ENCODE data around the gene CSTF2T.

CSTF2T gene

DNA sequence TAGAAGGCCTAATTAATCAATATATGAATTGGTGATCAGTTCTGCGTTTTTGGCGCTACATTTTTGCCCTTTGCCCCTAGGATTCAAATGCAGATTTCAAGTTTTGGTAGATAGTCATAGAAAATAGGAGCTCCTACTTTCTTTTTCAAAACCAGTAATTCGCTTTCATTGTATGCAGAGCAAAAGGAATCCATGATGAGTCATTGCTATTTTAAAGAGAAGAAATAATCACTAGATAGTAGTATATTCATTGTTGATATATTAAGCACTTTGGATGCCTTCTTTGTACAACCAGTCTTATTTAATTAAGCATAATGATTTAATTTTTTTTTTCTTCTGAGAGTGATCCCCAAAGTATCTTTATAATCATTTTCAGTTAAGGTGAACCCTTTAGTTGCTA lies 50.3 kb downstream of the CSTF2T start:
- H3K4me1 ChIP-seq (ENCODE audit: control insufficient read depth, insufficient read depth, low read length), result no peaks in the 10 kb centered on the region
- H3K9me3 ChIP-seq (ENCODE audit: control insufficient read depth, insufficient read depth, low read length), result no peaks in the 10 kb centered on the region
- H3K36me3 ChIP-seq (ENCODE audit: control insufficient read depth, insufficient read depth, low read length), result no peaks in the 10 kb centered on the region
- no peak overlapping the region for H3K4me3 ChIP-seq (ENCODE audit: low read depth, low read length)
- H3K9ac ChIP-seq (ENCODE audit: low read depth, low read length), result no peak overlapping the region
- no peak overlapping the region for H3K27ac ChIP-seq (ENCODE audit: low read depth, low read length)
- H3K27me3 ChIP-seq (ENCODE audit: control insufficient read depth, insufficient read depth, low read length), result no peaks in the 10 kb centered on the region

All from HUES48 (cell line).